Fibroblast of lung (primary cell): ENCODE measurements around the gene CASTOR2. TPM values are rescaled to one million over a fixed set of nuclear protein-coding genes. Genes with fewer than 3 reads are reported as not detected.

ENCODE experiments used
- DNase-seq, 2 donors: peaks; one replicate each; pipeline versions ENCODE4 v3.0.0 to v3.0.0-alpha.2; 2010; ENCODE audit warnings: low read depth in 2 of 2
- H2AFZ ChIP-seq: 2 replicates; pipeline ENCODE4 v1.5.1; 2012; ENCODE audit warnings: low read length, control low read depth, inconsistent platforms
- H3K27ac ChIP-seq: 2 replicates; pipeline ENCODE4 v1.5.1; 2011; ENCODE audit warnings: low read length, control low read depth; ENCODE audit not compliant: insufficient read depth
- H3K27me3 ChIP-seq: 2 replicates; pipeline ENCODE4 v1.5.1; 2011; ENCODE audit warnings: mild to moderate bottlenecking, low read length; ENCODE audit not compliant: control insufficient read depth, insufficient read depth
- H3K36me3 ChIP-seq: 2 replicates; pipeline ENCODE4 v1.5.1; 2011; ENCODE audit warnings: low read length; ENCODE audit not compliant: control insufficient read depth, insufficient read depth
- H3K4me1 ChIP-seq: 2 replicates; pipeline ENCODE4 v1.5.1; 2011; ENCODE audit warnings: low read length; ENCODE audit not compliant: control insufficient read depth, insufficient read depth; ENCODE audit errors: extremely low read depth
- H3K4me2 ChIP-seq: 2 replicates; pipeline ENCODE4 v1.5.1; 2011; ENCODE audit warnings: low read length, control low read depth; ENCODE audit not compliant: insufficient read depth; ENCODE audit errors: extremely low read depth
- H3K4me3 ChIP-seq, 4 experiments: fragments of 200-600 bp in 1 of 4; sonication (generic) in 1 of 4; replicated peaks in 1 of 4; 2 replicates each; pipeline ENCODE4 v1.5.1; 2011 to 2016; ENCODE audit warnings: low read length in 4 of 4, low read depth in 3 of 4, mild to moderate bottlenecking in 3 of 4, control low read depth in 2 of 4, inconsistent platforms in 1 of 4, mixed read lengths in 1 of 4; ENCODE audit not compliant: insufficient read depth in 1 of 4; ENCODE audit errors: control extremely low read depth in 1 of 4
- H3K79me2 ChIP-seq: 2 replicates; pipeline ENCODE4 v1.5.1; 2012; ENCODE audit warnings: mild to moderate bottlenecking, low read length, inconsistent platforms; ENCODE audit not compliant: control insufficient read depth, insufficient read depth
- H3K9ac ChIP-seq: 2 replicates; pipeline ENCODE4 v1.5.1; 2011; ENCODE audit warnings: mild to moderate bottlenecking, low read length, control low read depth; ENCODE audit not compliant: insufficient read depth
- H3K9me3 ChIP-seq: 2 replicates; pipeline ENCODE4 v1.5.1; 2012; ENCODE audit warnings: low read depth, low read length; ENCODE audit not compliant: control insufficient read depth, insufficient read depth
- H4K20me1 ChIP-seq: 2 replicates; pipeline ENCODE4 v1.5.1; 2011; ENCODE audit warnings: low read length; ENCODE audit not compliant: control insufficient read depth, insufficient read depth; ENCODE audit errors: extremely low read depth
- EZH2 ChIP-seq: IDR thresholded peaks from 2 replicates; pipeline ENCODE4 v1.5.1; 2012; ENCODE audit warnings: low read length, control low read depth, mild to moderate bottlenecking; ENCODE audit errors: missing control alignments
- polyA plus RNA-seq, 2 donors: library from polyadenylated mRNA; depleted of rRNA in 1 of 2; stranded (reverse) in 1 of 2; unstranded in 1 of 2; fragments of >200 nt; gene quantifications; 2 replicates each; pipeline ENCODE4 v1.2.1, GENCODE V29; 2011 to 2012; ENCODE audit warnings: missing spikeins in 1 of 2
- total RNA-seq: library from RNA; depleted of rRNA; stranded (reverse); fragments of >200 nt; gene quantifications from 2 replicates; pipeline ENCODE4 v1.2.1, GENCODE V29; 2014
- TF ChIP-seq, protein P1 (sequence below), 2 donors: IDR thresholded peaks in 1 of 2; conservative IDR thresholded peaks in 1 of 2; 1 replicate in 1 of 2; 2 replicates in 1 of 2; pipeline ENCODE4 v1.5.1; 2011 to 2012; ENCODE audit warnings: low read length in 2 of 2, control low read depth in 1 of 2, inconsistent platforms in 1 of 2, low read depth in 1 of 2, mild to moderate bottlenecking in 1 of 2

Gene CASTOR2
- total and polyA plus RNA-seq, 2 donors (not counting 1 experiment from before 2014, with no cell fraction given), result 9.0 to 10.9 TPM

GRCh38 chr7:75033064-75033463 lies 68.6 kb downstream of the CASTOR2 start:
- TF ChIP-seq, protein P1, sequence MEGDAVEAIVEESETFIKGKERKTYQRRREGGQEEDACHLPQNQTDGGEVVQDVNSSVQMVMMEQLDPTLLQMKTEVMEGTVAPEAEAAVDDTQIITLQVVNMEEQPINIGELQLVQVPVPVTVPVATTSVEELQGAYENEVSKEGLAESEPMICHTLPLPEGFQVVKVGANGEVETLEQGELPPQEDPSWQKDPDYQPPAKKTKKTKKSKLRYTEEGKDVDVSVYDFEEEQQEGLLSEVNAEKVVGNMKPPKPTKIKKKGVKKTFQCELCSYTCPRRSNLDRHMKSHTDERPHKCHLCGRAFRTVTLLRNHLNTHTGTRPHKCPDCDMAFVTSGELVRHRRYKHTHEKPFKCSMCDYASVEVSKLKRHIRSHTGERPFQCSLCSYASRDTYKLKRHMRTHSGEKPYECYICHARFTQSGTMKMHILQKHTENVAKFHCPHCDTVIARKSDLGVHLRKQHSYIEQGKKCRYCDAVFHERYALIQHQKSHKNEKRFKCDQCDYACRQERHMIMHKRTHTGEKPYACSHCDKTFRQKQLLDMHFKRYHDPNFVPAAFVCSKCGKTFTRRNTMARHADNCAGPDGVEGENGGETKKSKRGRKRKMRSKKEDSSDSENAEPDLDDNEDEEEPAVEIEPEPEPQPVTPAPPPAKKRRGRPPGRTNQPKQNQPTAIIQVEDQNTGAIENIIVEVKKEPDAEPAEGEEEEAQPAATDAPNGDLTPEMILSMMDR (conservative IDR thresholded peaks at IDR 0.05 in 1 of 2, IDR thresholded peaks at IDR 0.05 in 1 of 2; ENCODE audit: low read depth in 1 of 2, low read length in 2 of 2), result peak; percentile 16 to 38
- no peak for TF ChIP-seq EZH2
- Histone ChIP-seq H3K27me3 (no peaks in the 10 kb centered on the region), H3K4me3 (no peak overlapping the region), H3K27ac (no peak overlapping the region), H3K4me1 (no peaks in the 10 kb centered on the region), H3K36me3 (no peaks in the 10 kb centered on the region), H3K79me2 (no peaks in the 10 kb centered on the region), H2AFZ (no peak overlapping the region), H3K9me3 (no peaks in the 10 kb centered on the region), H4K20me1 (no peaks in the 10 kb centered on the region), H3K9ac (no peak overlapping the region), H3K4me2 (no peak overlapping the region)
- no peak for DNase-seq

GRCh38 chr7:75033826-75034225 lies 69.3 kb downstream of the CASTOR2 start:
- no peak overlapping the region for H3K9ac ChIP-seq
- no peaks in the 10 kb centered on the region for H3K9me3 ChIP-seq
- no peaks in the 10 kb centered on the region for H4K20me1 ChIP-seq
- H3K4me2 ChIP-seq, result no peak overlapping the region
- no peak overlapping the region for H2AFZ ChIP-seq
- no peak for DNase-seq
- H3K4me1 ChIP-seq, result no peaks in the 10 kb centered on the region
- no peak overlapping the region for H3K27ac ChIP-seq
- no peaks in the 10 kb centered on the region for H3K36me3 ChIP-seq
- H3K4me3 ChIP-seq, result no peak overlapping the region
- no peaks in the 10 kb centered on the region for H3K27me3 ChIP-seq
- no peak for TF ChIP-seq EZH2
- TF ChIP-seq, protein P1 (conservative IDR thresholded peaks at IDR 0.05 in 1 of 2, IDR thresholded peaks at IDR 0.05 in 1 of 2; ENCODE audit: low read depth in 1 of 2, low read length in 2 of 2), result no peak
- H3K79me2 ChIP-seq, result no peaks in the 10 kb centered on the region

DNA sequence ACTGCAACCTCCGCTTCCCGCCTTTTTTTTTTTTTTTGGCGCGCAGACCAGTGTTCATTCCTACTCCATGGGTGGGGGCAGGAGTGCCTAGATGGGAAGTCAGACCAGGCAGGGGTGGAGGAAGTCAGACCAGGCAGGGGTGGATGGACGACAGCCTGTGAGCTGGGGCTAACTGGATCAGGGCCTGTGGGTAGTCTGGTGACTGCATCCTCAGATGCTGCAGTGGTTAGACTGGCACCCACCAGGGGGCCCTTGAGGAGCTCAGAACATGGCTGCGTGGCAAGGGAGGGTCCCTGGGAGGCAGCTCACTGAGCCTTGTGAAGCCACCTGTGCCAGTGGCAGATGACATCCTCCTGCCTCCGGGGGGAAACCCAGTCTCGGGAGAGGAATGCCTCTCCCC lies 74.0 kb downstream of the CASTOR2 start:
- Histone ChIP-seq H3K4me3 (no peak overlapping the region), H3K9me3 (no peaks in the 10 kb centered on the region), H2AFZ (no peak overlapping the region), H3K27me3 (no peaks in the 10 kb centered on the region), H3K4me1 (no peaks in the 10 kb centered on the region), H3K36me3 (peaks cover 11% of the 10 kb centered on the region), H3K4me2 (no peak overlapping the region), H4K20me1 (no peaks in the 10 kb centered on the region), H3K79me2 (no peaks in the 10 kb centered on the region), H3K9ac (no peak overlapping the region), H3K27ac (no peak overlapping the region)
- no peak for DNase-seq
- TF ChIP-seq, protein P1 (conservative IDR thresholded peaks at IDR 0.05 in 1 of 2, IDR thresholded peaks at IDR 0.05 in 1 of 2; ENCODE audit: low read depth in 1 of 2, low read length in 2 of 2), result no peak
